Endothelial cell (in vitro differentiated cells): ENCODE measurements around the gene SALL3. TPM values are rescaled to one million over a fixed set of nuclear protein-coding genes. Genes with fewer than 3 reads are reported as not detected.

Experiments
- DNase-seq: peaks from one replicate; pipeline ENCODE4 v3.0.0; 2021; ENCODE audit warnings: low spot score
- H3K27ac Mint-ChIP-seq: one replicate; pipeline ENCODE4 v1.8.0; 2021; ENCODE audit warnings: mixed read lengths, inconsistent platforms; ENCODE audit not compliant: unreplicated experiment
- H3K27me3 Mint-ChIP-seq: one replicate; pipeline ENCODE4 v1.8.0; 2021; ENCODE audit warnings: mild to moderate bottlenecking, moderate library complexity, mixed read lengths, inconsistent platforms; ENCODE audit not compliant: unreplicated experiment
- H3K36me3 Mint-ChIP-seq: one replicate; pipeline ENCODE4 v1.8.0; 2021; ENCODE audit warnings: mild to moderate bottlenecking, low read depth, mixed read lengths, inconsistent platforms; ENCODE audit not compliant: unreplicated experiment
- H3K4me1 Mint-ChIP-seq: one replicate; pipeline ENCODE4 v1.8.0; 2021; ENCODE audit warnings: mild to moderate bottlenecking, mixed read lengths, inconsistent platforms; ENCODE audit not compliant: unreplicated experiment
- H3K4me3 Mint-ChIP-seq: one replicate; pipeline ENCODE4 v1.8.0; 2021; ENCODE audit warnings: mild to moderate bottlenecking, mixed read lengths, inconsistent platforms; ENCODE audit not compliant: unreplicated experiment
- H3K9me3 Mint-ChIP-seq: one replicate; pipeline ENCODE4 v1.8.0; 2021; ENCODE audit warnings: mixed read lengths, inconsistent platforms; ENCODE audit not compliant: unreplicated experiment
- CTCF ChIP-seq: fragments of 200-600 bp; sonication (generic); IDR thresholded peaks from one replicate; pipeline ENCODE4 v1.5.0; 2021; ENCODE audit warnings: antibody characterized with exemption; ENCODE audit not compliant: unreplicated experiment
- total RNA-seq: library from RNA; stranded (reverse); fragmentation: NEBNext Ultra II Directional; extraction: Animal tissue kit (Norgen Biotek cat#: 25700); gene quantifications from one replicate; pipeline ENCODE4 v1.2.1, GENCODE V29; 2021; ENCODE audit not compliant: unreplicated experiment

The SALL3 gene
- total RNA-seq, 1 donor from 2014 or later, result 2.5 TPM

- no peak overlapping the region for H3K27ac Mint-ChIP-seq
- TF ChIP-seq CTCF, result no peak
- H3K9me3 Mint-ChIP-seq, result no peaks in the 10 kb centered on the region
- H3K27me3 Mint-ChIP-seq, result no peaks in the 10 kb centered on the region
- no peak for DNase-seq
- H3K4me3 Mint-ChIP-seq, result no peak overlapping the region
- H3K36me3 Mint-ChIP-seq, result peaks cover 6% of the 10 kb centered on the region
- no peaks in the 10 kb centered on the region for H3K4me1 Mint-ChIP-seq
These were observed 40.3 kb downstream of the SALL3 start for GRCh38 chr18:79019881-79020280.

GRCh38 chr18:79022603-79023002 is 43.0 kb downstream of the SALL3 start:
- peaks cover 6% of the 10 kb centered on the region for H3K36me3 Mint-ChIP-seq
- DNase-seq, result no peak

GRCh38 chr18:79026491-79026890 is 46.9 kb downstream of the SALL3 start:
- Mint-ChIP-seq H3K9me3 (no peaks in the 10 kb centered on the region), H3K4me1 (no peaks in the 10 kb centered on the region), H3K4me3 (no peak overlapping the region), H3K27me3 (no peaks in the 10 kb centered on the region), H3K36me3 (peaks cover 6% of the 10 kb centered on the region), H3K27ac (no peak overlapping the region)
- TF ChIP-seq CTCF, result peak; percentile 35
- DNase-seq, result no peak

More at GRCh38 chr18:79022603-79023002, 43.0 kb downstream of the SALL3 start:
- Mint-ChIP-seq H3K9me3 (no peaks in the 10 kb centered on the region), H3K27ac (no peak overlapping the region), H3K27me3 (no peaks in the 10 kb centered on the region), H3K4me3 (no peak overlapping the region), H3K4me1 (no peaks in the 10 kb centered on the region)
- no peak for TF ChIP-seq CTCF

- Mint-ChIP-seq H3K36me3 (no peaks in the 10 kb centered on the region), H3K27ac (no peak overlapping the region), H3K9me3 (no peaks in the 10 kb centered on the region), H3K4me3 (no peak overlapping the region), H3K4me1 (no peaks in the 10 kb centered on the region), H3K27me3 (no peaks in the 10 kb centered on the region)
- DNase-seq, result no peak
- TF ChIP-seq CTCF, result no peak
These were observed 51.1 kb downstream of the SALL3 start for GRCh38 chr18:79030680-79031079.

GRCh38 chr18:79042276-79042675 is 62.7 kb downstream of the SALL3 start:
- DNase-seq, result no peak
- peaks cover 4% of the 10 kb centered on the region for H3K36me3 Mint-ChIP-seq
- TF ChIP-seq CTCF, result no peak
- H3K27ac Mint-ChIP-seq, result no peak overlapping the region
- H3K27me3 Mint-ChIP-seq, result peaks cover 3% of the 10 kb centered on the region
- H3K4me1 Mint-ChIP-seq, result no peaks in the 10 kb centered on the region
- H3K4me3 Mint-ChIP-seq, result no peak overlapping the region
- no peaks in the 10 kb centered on the region for H3K9me3 Mint-ChIP-seq
